Astrocyte (in vitro differentiated cells and primary cell): ENCODE data around the gene BEST4. TPM values are rescaled to one million over a fixed set of nuclear protein-coding genes. Genes with fewer than 3 reads are reported as not detected.
"Not testable (repeated sequence)": the region's sequence is repeated elsewhere in the genome, so short reads cannot be mapped to it uniquely, and the experiment has no call there.

Experiments used
- DNase-seq: peaks from one replicate; pipeline ENCODE4 v3.0.0-alpha.2; 2010; ENCODE audit warnings: low read depth
- FAIRE-seq: peaks from 2 replicates; lab custom pipeline; 2011; peaks lifted over from hg19 to GRCh38; lab: Jason Lieb, UNC
- H2AFZ ChIP-seq: 2 replicates; pipeline ENCODE4 v1.6.0; 2012; ENCODE audit warnings: low read depth, low read length, inconsistent platforms
- H3K27ac ChIP-seq: 2 replicates; pipeline ENCODE4 v1.5.1; 2011; ENCODE audit warnings: low read depth, low read length, inconsistent platforms
- H3K27me3 ChIP-seq: 2 replicates; pipeline ENCODE4 v1.6.0; 2011; ENCODE audit warnings: low read length, inconsistent platforms; ENCODE audit not compliant: insufficient read depth
- H3K36me3 ChIP-seq: 2 replicates; pipeline ENCODE4 v1.5.1; 2011; ENCODE audit warnings: low read length, inconsistent platforms; ENCODE audit not compliant: insufficient read depth
- H3K4me1 ChIP-seq: 2 replicates; pipeline ENCODE4 v1.5.1; 2011; ENCODE audit warnings: low read length, inconsistent platforms; ENCODE audit not compliant: insufficient read depth
- H3K4me2 ChIP-seq: 2 replicates; pipeline ENCODE4 v1.6.0; 2012; ENCODE audit warnings: low read length, inconsistent platforms
- H3K4me3 ChIP-seq: 2 replicates; pipeline ENCODE4 v1.5.1; 2011; ENCODE audit warnings: low read depth, mild to moderate bottlenecking, low read length, inconsistent platforms; ENCODE audit not compliant: insufficient read depth
- H3K79me2 ChIP-seq: 2 replicates; pipeline ENCODE4 v1.6.0; 2012; ENCODE audit warnings: mild to moderate bottlenecking, low read length, inconsistent platforms; ENCODE audit not compliant: insufficient read depth
- H3K9ac ChIP-seq: 2 replicates; pipeline ENCODE4 v1.6.0; 2012; ENCODE audit warnings: mild to moderate bottlenecking, low read length, inconsistent platforms
- H3K9me3 ChIP-seq: 2 replicates; pipeline ENCODE4 v1.5.1; 2012; ENCODE audit warnings: low read depth, mild to moderate bottlenecking, low read length, inconsistent platforms; ENCODE audit not compliant: insufficient read depth
- H4K20me1 ChIP-seq: 2 replicates; pipeline ENCODE4 v1.6.0; 2012; ENCODE audit warnings: low read length, inconsistent platforms; ENCODE audit not compliant: insufficient read depth
- H3K27ac Mint-ChIP-seq: one replicate; pipeline ENCODE4 v1.8.0; 2021; ENCODE audit warnings: mild to moderate bottlenecking, mixed read lengths; ENCODE audit not compliant: unreplicated experiment
- H3K27me3 Mint-ChIP-seq: one replicate; pipeline ENCODE4 v1.8.0; 2021; ENCODE audit warnings: low read depth, mixed read lengths; ENCODE audit not compliant: unreplicated experiment
- H3K36me3 Mint-ChIP-seq: one replicate; pipeline ENCODE4 v1.8.0; 2021; ENCODE audit warnings: low read depth, mixed read lengths; ENCODE audit not compliant: unreplicated experiment
- H3K4me1 Mint-ChIP-seq: one replicate; pipeline ENCODE4 v1.8.0; 2021; ENCODE audit warnings: low read depth, mixed read lengths; ENCODE audit not compliant: unreplicated experiment
- H3K4me3 Mint-ChIP-seq: one replicate; pipeline ENCODE4 v1.8.0; 2021; ENCODE audit warnings: mild to moderate bottlenecking, moderate library complexity, mixed read lengths; ENCODE audit not compliant: unreplicated experiment
- H3K9me3 Mint-ChIP-seq: one replicate; pipeline ENCODE4 v1.8.0; 2021; ENCODE audit warnings: mild to moderate bottlenecking, mixed read lengths; ENCODE audit not compliant: unreplicated experiment
- EZH2 ChIP-seq: IDR thresholded peaks from 2 replicates; pipeline ENCODE4 v1.6.1; 2012; ENCODE audit warnings: mild to moderate bottlenecking, low read length, inconsistent platforms; ENCODE audit not compliant: insufficient read depth
- total RNA-seq: library from RNA; stranded (reverse); gene quantifications from 2 replicates; pipeline ENCODE4 v1.2.1, GENCODE V29; 2021
- TF ChIP-seq, protein P1 (sequence below): IDR thresholded peaks from 2 replicates; pipeline ENCODE4 v1.5.1; 2011; ENCODE audit warnings: low read depth, mild to moderate bottlenecking, inconsistent platforms, low read length, moderate library complexity; ENCODE audit not compliant: insufficient read depth

The BEST4 gene
- total RNA-seq, 1 donor from 2014 or later: not detected

GRCh38 chr1:44775930-44776729 is 11.8 kb downstream of the BEST4 start:
- peak overlapping the region; percentile 86 for H3K4me3 ChIP-seq
- H3K36me3 Mint-ChIP-seq: peaks cover 22% of the 10 kb centered on the region

GRCh38 chr1:44775078-44775929 is 12.7 kb downstream of the BEST4 start, which contains the start of gene RPS8:
Gene RPS8 (plus strand): TSS chr1:44775540. CDS start chr1:44775597, 57 bp downstream.
- peaks cover 19% of the 10 kb centered on the region for H3K36me3 Mint-ChIP-seq
- H3K4me3 Mint-ChIP-seq: peak within 1 kb of the TSS; percentile 92
- H3K4me2 ChIP-seq: peak within 1 kb of the TSS; percentile 95
- H3K27me3 Mint-ChIP-seq: no peaks in the 10 kb centered on the region
- no peaks in the 10 kb centered on the region for H3K9me3 ChIP-seq
- FAIRE-seq (no peak), DNase-seq (peak; percentile 84)
- peak within 1 kb of the TSS; percentile 86 for H3K4me3 ChIP-seq
- peak within 1 kb of the TSS; percentile 98 for H3K27ac Mint-ChIP-seq
- peaks cover 45% of the 10 kb centered on the region for H4K20me1 ChIP-seq
- no peak for TF ChIP-seq EZH2
- TF ChIP-seq, protein P1, sequence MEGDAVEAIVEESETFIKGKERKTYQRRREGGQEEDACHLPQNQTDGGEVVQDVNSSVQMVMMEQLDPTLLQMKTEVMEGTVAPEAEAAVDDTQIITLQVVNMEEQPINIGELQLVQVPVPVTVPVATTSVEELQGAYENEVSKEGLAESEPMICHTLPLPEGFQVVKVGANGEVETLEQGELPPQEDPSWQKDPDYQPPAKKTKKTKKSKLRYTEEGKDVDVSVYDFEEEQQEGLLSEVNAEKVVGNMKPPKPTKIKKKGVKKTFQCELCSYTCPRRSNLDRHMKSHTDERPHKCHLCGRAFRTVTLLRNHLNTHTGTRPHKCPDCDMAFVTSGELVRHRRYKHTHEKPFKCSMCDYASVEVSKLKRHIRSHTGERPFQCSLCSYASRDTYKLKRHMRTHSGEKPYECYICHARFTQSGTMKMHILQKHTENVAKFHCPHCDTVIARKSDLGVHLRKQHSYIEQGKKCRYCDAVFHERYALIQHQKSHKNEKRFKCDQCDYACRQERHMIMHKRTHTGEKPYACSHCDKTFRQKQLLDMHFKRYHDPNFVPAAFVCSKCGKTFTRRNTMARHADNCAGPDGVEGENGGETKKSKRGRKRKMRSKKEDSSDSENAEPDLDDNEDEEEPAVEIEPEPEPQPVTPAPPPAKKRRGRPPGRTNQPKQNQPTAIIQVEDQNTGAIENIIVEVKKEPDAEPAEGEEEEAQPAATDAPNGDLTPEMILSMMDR: no peak
- H3K79me2 ChIP-seq: peaks cover 45% of the 10 kb centered on the region
- no peaks in the 10 kb centered on the region for H3K27me3 ChIP-seq
- H2AFZ ChIP-seq: peak within 1 kb of the TSS; percentile 78
- no peaks in the 10 kb centered on the region for H3K9me3 Mint-ChIP-seq
- peaks cover 20% of the 10 kb centered on the region for H3K4me1 Mint-ChIP-seq
- peaks cover 18% of the 10 kb centered on the region for H3K4me1 ChIP-seq
- H3K9ac ChIP-seq: peak within 1 kb of the TSS; percentile 97
- peak within 1 kb of the TSS; percentile 95 for H3K27ac ChIP-seq
- H3K36me3 ChIP-seq: peaks cover 27% of the 10 kb centered on the region

More at GRCh38 chr1:44775930-44776729, 11.8 kb downstream of the BEST4 start:
- Histone ChIP-seq H3K9ac (peak overlapping the region; percentile 97), H2AFZ (peak overlapping the region; percentile 78), H3K27me3 (no peaks in the 10 kb centered on the region), H3K36me3 (peaks cover 27% of the 10 kb centered on the region), H3K4me1 (peaks cover 18% of the 10 kb centered on the region), H3K79me2 (peaks cover 45% of the 10 kb centered on the region), H3K9me3 (no peaks in the 10 kb centered on the region), H3K27ac (peak overlapping the region; percentile 95), H3K4me2 (peak overlapping the region; percentile 95), H4K20me1 (peaks cover 53% of the 10 kb centered on the region)
- H3K4me3 Mint-ChIP-seq: peak overlapping the region; percentile 92
- no peaks in the 10 kb centered on the region for H3K27me3 Mint-ChIP-seq
- peaks cover 20% of the 10 kb centered on the region for H3K4me1 Mint-ChIP-seq
- H3K9me3 Mint-ChIP-seq: no peaks in the 10 kb centered on the region
- DNase-seq: no peak
- peak overlapping the region; percentile 59 for H3K27ac Mint-ChIP-seq
- no peak for TF ChIP-seq EZH2
- TF ChIP-seq, protein P1: no peak
- FAIRE-seq: no peak

- H3K9me3 ChIP-seq, H3K4me2 ChIP-seq, H3K4me3 ChIP-seq, H3K79me2 ChIP-seq, H3K27me3 Mint-ChIP-seq, H3K36me3 ChIP-seq, H3K9me3 Mint-ChIP-seq, H3K27ac Mint-ChIP-seq, H3K27me3 ChIP-seq, DNase-seq, H3K27ac ChIP-seq, H3K36me3 Mint-ChIP-seq, H2AFZ ChIP-seq, FAIRE-seq, H4K20me1 ChIP-seq, H3K4me1 ChIP-seq, H3K9ac ChIP-seq, H3K4me3 Mint-ChIP-seq, H3K4me1 Mint-ChIP-seq: not testable (repeated sequence)
These were observed 21.5 kb downstream of the BEST4 start for GRCh38 chr1:44766421-44766820.
